ENCODE data around the gene PIK3CB.

The PIK3CB gene

GRCh38 chr3:138875754-138876664 lies 41.3 kb upstream of the PIK3CB start:
- no peak overlapping the region for H2BK15ac ChIP-seq (ENCODE audit: low read length)
- no peak overlapping the region for H3K9ac ChIP-seq (ENCODE audit: low read depth, low read length, poor library complexity)
- no peak overlapping the region for H2AK5ac ChIP-seq (ENCODE audit: low read depth, low read length)
- H3K79me1 ChIP-seq (ENCODE audit: low read depth, low read length): no peaks in the 10 kb centered on the region
- H3K36me3 ChIP-seq (replicated peaks in 1 of 2; ENCODE audit: control insufficient read depth in 2 of 2, insufficient read depth in 2 of 2, low read length in 2 of 2): no peaks in the 10 kb centered on the region
- H3K27me3 ChIP-seq (ENCODE audit: control insufficient read depth in 3 of 3, insufficient read depth in 3 of 3, low read depth in 1 of 3, low read length in 3 of 3): no peaks in the 10 kb centered on the region
- H2AFZ ChIP-seq (ENCODE audit: low read length): no peak overlapping the region
- no peak overlapping the region for H4K91ac ChIP-seq (ENCODE audit: low read depth, low read length, poor library complexity)
- no peaks in the 10 kb centered on the region for H3K9me3 ChIP-seq (replicated peaks in 1 of 2; ENCODE audit: control insufficient read depth in 2 of 2, insufficient read depth in 1 of 2, low read depth in 1 of 2, low read length in 2 of 2)
- H3K27ac ChIP-seq (replicated peaks; ENCODE audit: low read length): no peak overlapping the region
- no peak overlapping the region for H2BK120ac ChIP-seq (ENCODE audit: low read depth, low read length)
- H3K14ac ChIP-seq (ENCODE audit: low read length): no peak overlapping the region
- H3K4me1 ChIP-seq (ENCODE audit: control insufficient read depth in 2 of 2, insufficient read depth in 1 of 2, low read depth in 1 of 2, low read length in 2 of 2): no peaks in the 10 kb centered on the region
- H2BK12ac ChIP-seq (ENCODE audit: low read length): no peak overlapping the region
- no peak overlapping the region for H2BK5ac ChIP-seq (ENCODE audit: low read length)
- H3K4me2 ChIP-seq (ENCODE audit: insufficient read depth, low read length, poor library complexity, severe bottlenecking): no peak overlapping the region
- H4K8ac ChIP-seq (ENCODE audit: low read depth, low read length): no peak overlapping the region
- no peak overlapping the region for H3K4me3 ChIP-seq (ENCODE audit: low read length in 2 of 2)
- no peak overlapping the region for H3K23ac ChIP-seq (ENCODE audit: low read depth, low read length, poor library complexity)
- no peak overlapping the region for H3K18ac ChIP-seq (ENCODE audit: low read length)
- H3K4ac ChIP-seq (ENCODE audit: low read length): no peak overlapping the region
- WGBS, 2 donors (ENCODE audit: extremely low coverage in 2 of 2, insufficient read length in 2 of 2, insufficient replicate concordance in 1 of 2): no CpG with 5 or more reads among the region's 12 CpGs
- no peak for DNase-seq (ENCODE audit: low spot score)

- Histone ChIP-seq H4K91ac (ENCODE audit: low read depth, low read length, poor library complexity) (no peak overlapping the region), H3K9me3 (replicated peaks in 1 of 2; ENCODE audit: control insufficient read depth in 2 of 2, insufficient read depth in 1 of 2, low read depth in 1 of 2, low read length in 2 of 2) (no peaks in the 10 kb centered on the region), H3K9ac (ENCODE audit: low read depth, low read length, poor library complexity) (no peak overlapping the region), H3K4me2 (ENCODE audit: insufficient read depth, low read length, poor library complexity, severe bottlenecking) (no peak overlapping the region), H3K23ac (ENCODE audit: low read depth, low read length, poor library complexity) (no peak overlapping the region), H3K18ac (ENCODE audit: low read length) (no peak overlapping the region), H2AFZ (ENCODE audit: low read length) (no peak overlapping the region), H2BK5ac (ENCODE audit: low read length) (no peak overlapping the region), H2BK120ac (ENCODE audit: low read depth, low read length) (no peak overlapping the region), H2AK5ac (ENCODE audit: low read depth, low read length) (no peak overlapping the region), H3K4me3 (ENCODE audit: low read length in 2 of 2) (no peak overlapping the region), H3K4me1 (ENCODE audit: control insufficient read depth in 2 of 2, insufficient read depth in 1 of 2, low read depth in 1 of 2, low read length in 2 of 2) (no peaks in the 10 kb centered on the region), H2BK15ac (ENCODE audit: low read length) (no peak overlapping the region), H3K14ac (ENCODE audit: low read length) (no peak overlapping the region), H4K8ac (ENCODE audit: low read depth, low read length) (no peak overlapping the region), H2BK12ac (ENCODE audit: low read length) (no peak overlapping the region), H3K4ac (ENCODE audit: low read length) (no peak overlapping the region), H3K36me3 (replicated peaks in 1 of 2; ENCODE audit: control insufficient read depth in 2 of 2, insufficient read depth in 2 of 2, low read length in 2 of 2) (no peaks in the 10 kb centered on the region), H3K27me3 (ENCODE audit: control insufficient read depth in 3 of 3, insufficient read depth in 3 of 3, low read depth in 1 of 3, low read length in 3 of 3) (no peaks in the 10 kb centered on the region), H3K79me1 (ENCODE audit: low read depth, low read length) (no peaks in the 10 kb centered on the region), H3K27ac (replicated peaks; ENCODE audit: low read length) (no peak overlapping the region)
- WGBS, 2 donors (ENCODE audit: extremely low coverage in 2 of 2, insufficient read length in 2 of 2, insufficient replicate concordance in 1 of 2): no CpG with 5 or more reads among the region's 6 CpGs
- DNase-seq (ENCODE audit: low spot score): no peak
These were observed 40.5 kb upstream of the PIK3CB start for GRCh38 chr3:138875096-138875753.

- DNase-seq (ENCODE audit: low spot score): no peak
- H2AK5ac ChIP-seq (ENCODE audit: low read depth, low read length): no peak overlapping the region
- no peak overlapping the region for H3K9ac ChIP-seq (ENCODE audit: low read depth, low read length, poor library complexity)
- H3K9me3 ChIP-seq (replicated peaks in 1 of 2; ENCODE audit: control insufficient read depth in 2 of 2, insufficient read depth in 1 of 2, low read depth in 1 of 2, low read length in 2 of 2): no peaks in the 10 kb centered on the region
- no peaks in the 10 kb centered on the region for H3K36me3 ChIP-seq (replicated peaks in 1 of 2; ENCODE audit: control insufficient read depth in 2 of 2, insufficient read depth in 2 of 2, low read length in 2 of 2)
- H4K91ac ChIP-seq (ENCODE audit: low read depth, low read length, poor library complexity): no peak overlapping the region
- H2BK15ac ChIP-seq (ENCODE audit: low read length): no peak overlapping the region
- no peak overlapping the region for H3K18ac ChIP-seq (ENCODE audit: low read length)
- no peaks in the 10 kb centered on the region for H3K79me1 ChIP-seq (ENCODE audit: low read depth, low read length)
- no peak overlapping the region for H3K4me2 ChIP-seq (ENCODE audit: insufficient read depth, low read length, poor library complexity, severe bottlenecking)
- no peak overlapping the region for H3K14ac ChIP-seq (ENCODE audit: low read length)
- no peaks in the 10 kb centered on the region for H3K4me1 ChIP-seq (ENCODE audit: control insufficient read depth in 2 of 2, insufficient read depth in 1 of 2, low read depth in 1 of 2, low read length in 2 of 2)
- H3K4ac ChIP-seq (ENCODE audit: low read length): no peak overlapping the region
- H2BK12ac ChIP-seq (ENCODE audit: low read length): no peak overlapping the region
- H3K27ac ChIP-seq (replicated peaks; ENCODE audit: low read length): no peak overlapping the region
- H3K4me3 ChIP-seq (ENCODE audit: low read length in 2 of 2): no peak overlapping the region
- H4K8ac ChIP-seq (ENCODE audit: low read depth, low read length): no peak overlapping the region
- H2AFZ ChIP-seq (ENCODE audit: low read length): no peak overlapping the region
- H3K23ac ChIP-seq (ENCODE audit: low read depth, low read length, poor library complexity): no peak overlapping the region
- no CpG with 5 or more reads among the region's 10 CpGs for WGBS, 2 donors (ENCODE audit: extremely low coverage in 2 of 2, insufficient read length in 2 of 2, insufficient replicate concordance in 1 of 2)
- H3K27me3 ChIP-seq (ENCODE audit: control insufficient read depth in 3 of 3, insufficient read depth in 3 of 3, low read depth in 1 of 3, low read length in 3 of 3): no peaks in the 10 kb centered on the region
- H2BK120ac ChIP-seq (ENCODE audit: low read depth, low read length): no peak overlapping the region
- no peak overlapping the region for H2BK5ac ChIP-seq (ENCODE audit: low read length)
These were observed 38.9 kb upstream of the PIK3CB start for GRCh38 chr3:138873471-138874278.

GRCh38 chr3:138872632-138873031 lies 37.9 kb upstream of the PIK3CB start:
- no peak overlapping the region for H2AFZ ChIP-seq (ENCODE audit: low read length)
- H3K27me3 ChIP-seq (ENCODE audit: control insufficient read depth in 3 of 3, insufficient read depth in 3 of 3, low read depth in 1 of 3, low read length in 3 of 3): no peaks in the 10 kb centered on the region
- H3K36me3 ChIP-seq (replicated peaks in 1 of 2; ENCODE audit: control insufficient read depth in 2 of 2, insufficient read depth in 2 of 2, low read length in 2 of 2): no peaks in the 10 kb centered on the region
- H3K4ac ChIP-seq (ENCODE audit: low read length): no peak overlapping the region
- no peak overlapping the region for H3K9ac ChIP-seq (ENCODE audit: low read depth, low read length, poor library complexity)
- H4K91ac ChIP-seq (ENCODE audit: low read depth, low read length, poor library complexity): no peak overlapping the region
- H2BK120ac ChIP-seq (ENCODE audit: low read depth, low read length): no peak overlapping the region
- H2AK5ac ChIP-seq (ENCODE audit: low read depth, low read length): no peak overlapping the region
- H2BK5ac ChIP-seq (ENCODE audit: low read length): no peak overlapping the region
- H3K14ac ChIP-seq (ENCODE audit: low read length): no peak overlapping the region
- H2BK12ac ChIP-seq (ENCODE audit: low read length): no peak overlapping the region
- no peak overlapping the region for H3K23ac ChIP-seq (ENCODE audit: low read depth, low read length, poor library complexity)
- no CpG with 5 or more reads among the region's 4 CpGs for WGBS, 2 donors (ENCODE audit: extremely low coverage in 2 of 2, insufficient read length in 2 of 2, insufficient replicate concordance in 1 of 2)
- H3K27ac ChIP-seq (replicated peaks; ENCODE audit: low read length): no peak overlapping the region
- H3K4me1 ChIP-seq (ENCODE audit: control insufficient read depth in 2 of 2, insufficient read depth in 1 of 2, low read depth in 1 of 2, low read length in 2 of 2): no peaks in the 10 kb centered on the region
- H3K18ac ChIP-seq (ENCODE audit: low read length): no peak overlapping the region
- no peaks in the 10 kb centered on the region for H3K79me1 ChIP-seq (ENCODE audit: low read depth, low read length)
- H3K4me2 ChIP-seq (ENCODE audit: insufficient read depth, low read length, poor library complexity, severe bottlenecking): no peak overlapping the region
- H4K8ac ChIP-seq (ENCODE audit: low read depth, low read length): no peak overlapping the region
- no peak overlapping the region for H2BK15ac ChIP-seq (ENCODE audit: low read length)
- no peaks in the 10 kb centered on the region for H3K9me3 ChIP-seq (replicated peaks in 1 of 2; ENCODE audit: control insufficient read depth in 2 of 2, insufficient read depth in 1 of 2, low read depth in 1 of 2, low read length in 2 of 2)
- no peak for DNase-seq (ENCODE audit: low spot score)
- H3K4me3 ChIP-seq (ENCODE audit: low read length in 2 of 2): no peak overlapping the region

Data from neuronal stem cell (in vitro differentiated cells).